SIG-M5 treated with dmso at 0.1 percent for 504 hours (cell line): Measurements from ENCODE around the gene ASH1L.
A peak's percentile ranks its signal among the peaks of the same experiment; 100 is the strongest.
"Not testable (repeated sequence)": the region's sequence is repeated elsewhere in the genome, so short reads cannot be mapped to it uniquely, and the experiment has no call there.

ENCODE experiments used
- DNase-seq: peaks from one replicate; lab custom pipeline; 2025; ENCODE audit not compliant: unreplicated experiment; lab: John Stamatoyannopoulos, UW

The ASH1L gene

GRCh38 chr1:155499263-155499662, 63.3 kb downstream of the ASH1L start:
- DNase-seq = no peak

GRCh38 chr1:155493595-155493994, 69.0 kb downstream of the ASH1L start:
- DNase-seq = not testable (repeated sequence)

- not testable (repeated sequence) for DNase-seq
Measured at GRCh38 chr1:155488419-155488818, 74.2 kb downstream of the ASH1L start.

GRCh38 chr1:155487541-155487940, 75.1 kb downstream of the ASH1L start:
- no peak for DNase-seq

GRCh38 chr1:155486952-155487351, 75.7 kb downstream of the ASH1L start:
- DNase-seq = not testable (repeated sequence)

GRCh38 chr1:155485945-155486344, 76.7 kb downstream of the ASH1L start:
- peak; percentile 81 for DNase-seq

- no peak for DNase-seq
Measured at GRCh38 chr1:155485222-155485621, 77.4 kb downstream of the ASH1L start.

- no peak for DNase-seq
Measured at GRCh38 chr1:155481741-155482241, 80.8 kb downstream of the ASH1L start.

- peak; percentile 69 for DNase-seq
Measured at GRCh38 chr1:155479205-155479604, 83.4 kb downstream of the ASH1L start.

- no peak for DNase-seq
Measured at GRCh38 chr1:155478270-155478852, 84.2 kb downstream of the ASH1L start.

GRCh38 chr1:155474146-155474545, 88.5 kb downstream of the ASH1L start:
- no peak for DNase-seq

GRCh38 chr1:155473151-155473821, 89.3 kb downstream of the ASH1L start:
- DNase-seq = no peak

- no peak for DNase-seq
Measured at GRCh38 chr1:155472491-155473083, 90.0 kb downstream of the ASH1L start.

- DNase-seq = no peak
Measured at GRCh38 chr1:155471891-155472290, 90.7 kb downstream of the ASH1L start.

GRCh38 chr1:155471026-155471425, 91.6 kb downstream of the ASH1L start:
- DNase-seq = no peak

- no peak for DNase-seq
Measured at GRCh38 chr1:155466996-155467395, 95.6 kb downstream of the ASH1L start.

GRCh38 chr1:155466617-155466972, 96.0 kb downstream of the ASH1L start:
- no peak for DNase-seq

GRCh38 chr1:155463865-155464650, 98.5 kb downstream of the ASH1L start:
- no peak for DNase-seq

GRCh38 chr1:155458111-155458510, 104.5 kb downstream of the ASH1L start:
- DNase-seq = no peak

- no peak for DNase-seq
Measured at GRCh38 chr1:155457266-155457665, 105.3 kb downstream of the ASH1L start.

GRCh38 chr1:155455588-155456195, 106.9 kb downstream of the ASH1L start:
- no peak for DNase-seq
